Keratinocyte (primary cell): ENCODE results near the gene SEBOX. TPM values are rescaled to one million over a fixed set of nuclear protein-coding genes. Genes with fewer than 3 reads are reported as not detected.

ENCODE experiments used
- DNase-seq: peaks from one replicate; pipeline ENCODE4 v3.0.0-alpha.2; 2011; ENCODE audit warnings: low read depth, missing footprints, low spot score
- FAIRE-seq: peaks from 2 replicates; lab custom pipeline; 2011; peaks lifted over from hg19 to GRCh38; lab: Jason Lieb, UNC
- H2AFZ ChIP-seq: 2 replicates; pipeline ENCODE4 v1.6.0; 2012; ENCODE audit warnings: low read length, control low read depth, inconsistent platforms; ENCODE audit not compliant: control insufficient read depth
- H3K27ac ChIP-seq: 2 replicates; pipeline ENCODE4 v1.5.1; 2011; ENCODE audit warnings: low read length; ENCODE audit not compliant: control insufficient read depth, insufficient read depth
- H3K27me3 ChIP-seq: 3 replicates; pipeline ENCODE4 v1.6.0; 2011; ENCODE audit warnings: low read length; ENCODE audit not compliant: control insufficient read depth, insufficient read depth; ENCODE audit errors: extremely low read depth
- H3K36me3 ChIP-seq, 2 experiments: 2 replicates in 1 of 2; 3 replicates in 1 of 2; pipeline ENCODE4 v1.5.1; 2011; ENCODE audit warnings: low read length in 2 of 2, mild to moderate bottlenecking in 1 of 2; ENCODE audit not compliant: control insufficient read depth in 2 of 2, insufficient read depth in 2 of 2; ENCODE audit errors: extremely low read depth in 1 of 2
- H3K4me1 ChIP-seq: 3 replicates; pipeline ENCODE4 v1.5.1; 2011; ENCODE audit warnings: low read length; ENCODE audit not compliant: control insufficient read depth, insufficient read depth; ENCODE audit errors: extremely low read depth
- H3K4me2 ChIP-seq: 3 replicates; pipeline ENCODE4 v1.6.0; 2011; ENCODE audit warnings: low read depth, low read length; ENCODE audit not compliant: control insufficient read depth, insufficient read depth; ENCODE audit errors: extremely low read depth
- H3K4me3 ChIP-seq, 3 experiments: fragments of 200-600 bp in 1 of 3; sonication (generic) in 1 of 3; 2 replicates in 2 of 3; 3 replicates in 1 of 3; pipeline ENCODE4 v1.5.1; 2011 to 2016; ENCODE audit warnings: low read length in 3 of 3, mild to moderate bottlenecking in 3 of 3, control low read depth in 2 of 3, inconsistent platforms in 1 of 3, low read depth in 1 of 3, mixed read lengths in 1 of 3, mixed run types in 1 of 3, moderate library complexity in 1 of 3; ENCODE audit not compliant: control insufficient read depth in 2 of 3, insufficient read depth in 2 of 3; ENCODE audit errors: extremely low read depth in 1 of 3
- H3K79me2 ChIP-seq: 2 replicates; pipeline ENCODE4 v1.6.0; 2012; ENCODE audit warnings: low read length; ENCODE audit not compliant: control insufficient read depth, insufficient read depth
- H3K9ac ChIP-seq: 3 replicates; pipeline ENCODE4 v1.6.0; 2011; ENCODE audit warnings: low read length; ENCODE audit not compliant: control insufficient read depth, insufficient read depth; ENCODE audit errors: extremely low read depth
- H3K9me1 ChIP-seq: 3 replicates; pipeline ENCODE4 v1.6.0; 2011; ENCODE audit warnings: low read length; ENCODE audit not compliant: control insufficient read depth, insufficient read depth; ENCODE audit errors: extremely low read depth
- H3K9me3 ChIP-seq: 2 replicates; pipeline ENCODE4 v1.5.1; 2012; ENCODE audit warnings: low read depth, low read length; ENCODE audit not compliant: control insufficient read depth
- H4K20me1 ChIP-seq: 3 replicates; pipeline ENCODE4 v1.6.0; 2011; ENCODE audit warnings: low read length; ENCODE audit not compliant: control insufficient read depth, insufficient read depth; ENCODE audit errors: extremely low read depth
- CTCF ChIP-seq, 3 experiments: IDR thresholded peaks in 1 of 3; conservative IDR thresholded peaks in 1 of 3; optimal IDR thresholded peaks in 1 of 3; 2 replicates in 2 of 3; 3 replicates in 1 of 3; pipeline versions ENCODE3 to v1.5.1; 2011; ENCODE audit warnings: low read length in 3 of 3, mild to moderate bottlenecking in 3 of 3, moderate library complexity in 2 of 3, control low read depth in 1 of 3, inconsistent platforms in 1 of 3; ENCODE audit not compliant: insufficient read depth in 2 of 3; ENCODE audit errors: extremely low read depth in 1 of 3
- EZH2 ChIP-seq: IDR thresholded peaks from one replicate; pipeline ENCODE4 v1.6.1; 2012; ENCODE audit warnings: inconsistent platforms, mild to moderate bottlenecking, low read length, moderate library complexity
- dilution Hi-C: fragments of 300-500 bp; cut with MboI; formaldehyde crosslinking; loops from one replicate; pipeline ENCODE4 v1.7.0; 2020; ENCODE audit warnings: low sequenced_read_pairs; ENCODE audit not compliant: extremely low pct_ligation_motif_present
- polyA plus RNA-seq, 5 experiments: library from polyadenylated mRNA; depleted of rRNA in 3 of 5; stranded (reverse) in 3 of 5; stranded (forward) in 1 of 5; unstranded in 1 of 5; fragments of >200 nt; gene quantifications; 1 replicate in 1 of 5; 2 replicates in 3 of 5; 3 replicates in 1 of 5; pipeline versions ENCODE4 v1.2.1 to v1.2.3, GENCODE V29; 2011 to 2012; ENCODE audit warnings: missing spikeins in 2 of 5, low read depth in 1 of 5, low replicate concordance in 1 of 5

The SEBOX gene
- polyA plus RNA-seq, 1 donor (not counting 4 experiments of a cell fraction or from before 2014, with no cell fraction given): not detected

- Histone ChIP-seq H3K9ac (no peak overlapping the region), H3K4me2 (no peak overlapping the region), H3K79me2 (no peaks in the 10 kb centered on the region), H3K4me3 (no peak overlapping the region), H4K20me1 (no peaks in the 10 kb centered on the region), H3K27me3 (no peaks in the 10 kb centered on the region), H3K4me1 (peaks cover 12% of the 10 kb centered on the region), H3K27ac (no peak overlapping the region), H3K9me3 (no peaks in the 10 kb centered on the region), H2AFZ (no peak overlapping the region), H3K36me3 (no peaks in the 10 kb centered on the region), H3K9me1 (no peaks in the 10 kb centered on the region)
- TF ChIP-seq EZH2 (no peak), CTCF (optimal IDR thresholded peaks at IDR 0.05 in 1 of 3, IDR thresholded peaks at IDR 0.05 in 1 of 3, conservative IDR thresholded peaks at IDR 0.05 in 1 of 3; ENCODE audit: extremely low read depth in 1 of 3, insufficient read depth in 2 of 3, low read length in 3 of 3) (no peak)
- no peak for FAIRE-seq
- dilution Hi-C loops: no loop called here
- DNase-seq: no peak
Measured at GRCh38 chr17:28396635-28397239, 31.7 kb upstream of the SEBOX start.

GRCh38 chr17:28395968-28396367, 31.0 kb upstream of the SEBOX start:
- Histone ChIP-seq H3K27ac (no peak overlapping the region), H3K9ac (no peak overlapping the region), H3K36me3 (no peaks in the 10 kb centered on the region), H3K4me2 (no peak overlapping the region), H4K20me1 (no peaks in the 10 kb centered on the region), H3K27me3 (no peaks in the 10 kb centered on the region), H3K4me1 (peaks cover 10% of the 10 kb centered on the region), H3K9me1 (no peaks in the 10 kb centered on the region), H3K79me2 (no peaks in the 10 kb centered on the region), H2AFZ (no peak overlapping the region), H3K9me3 (no peaks in the 10 kb centered on the region), H3K4me3 (no peak overlapping the region)
- TF ChIP-seq EZH2: no peak
- TF ChIP-seq CTCF (optimal IDR thresholded peaks at IDR 0.05 in 1 of 3, IDR thresholded peaks at IDR 0.05 in 1 of 3, conservative IDR thresholded peaks at IDR 0.05 in 1 of 3; ENCODE audit: extremely low read depth in 1 of 3, insufficient read depth in 2 of 3, low read length in 3 of 3): no peak
- FAIRE-seq (no peak), DNase-seq (no peak)
- dilution Hi-C loops: no loop called here
